Prostate gland (tissue), 2 donors: ENCODE measurements around the gene FBXO5. TPM values are rescaled to one million over a fixed set of nuclear protein-coding genes. Genes with fewer than 3 reads are reported as not detected.

Experiments
- small RNA-seq, 2 donors: library from RNA; depleted of rRNA; stranded (forward); fragments of <200 nt; gene quantifications; one replicate each; pipeline ENCODE3, GENCODE V24; 2016
- total RNA-seq, 2 donors: library from RNA; depleted of rRNA; stranded (reverse); fragments of >200 nt; gene quantifications; one replicate each; pipeline ENCODE4 v1.1.0, GENCODE V29; 2016

Gene FBXO5
- total RNA-seq, 2 donors from 2014 or later, result 3.0 to 5.2 TPM

Small RNAs within 50 kb of the gene (small RNA-seq; reads per million reads assigned to genes)
- 0 reads per million in 2 donors for gene AL080276.1

Other genes with a start within 250 kb of the FBXO5 start
- not detected for gene VIP, start 232.2 kb downstream of the FBXO5 start, total RNA-seq
- gene MTRF1L, start 19.7 kb upstream of the FBXO5 start, total RNA-seq, result 10 to 100 TPM; 10.8 to 14.3 TPM
- gene RGS17, start 148.2 kb upstream of the FBXO5 start, total RNA-seq, result 1 to 10 TPM; 1.6 to 3.3 TPM